Heart left ventricle (tissue), 16 donors: ENCODE results near the gene FAM171A1. TPM values are rescaled to one million over a fixed set of nuclear protein-coding genes. Genes with fewer than 3 reads are reported as not detected.

Source experiments
- ATAC-seq, 4 donors: fragments of 200-7000 bp; cut with Tn5 transposase; one replicate each; pipeline ENCODE4 v1.9.1; 2020 to 2022; ENCODE audit warnings: moderate library complexity in 4 of 4, mild to moderate bottlenecking in 3 of 4, moderate number of reproducible peaks in 1 of 4
- DNase-seq, 5 donors: peaks; one replicate each; pipeline ENCODE4 v3.0.0-alpha.2; 2020
- H3K27ac ChIP-seq, 12 donors: fragments of 200-600 bp; sonication (generic) in 4 of 12; one replicate each; pipeline versions ENCODE4 v1.5.0 to v1.8.0; 2016 to 2022; ENCODE audit warnings: mild to moderate bottlenecking in 2 of 12
- H3K27me3 ChIP-seq, 9 donors: fragments of 200-600 bp; sonication (generic) in 2 of 9; one replicate each; pipeline versions ENCODE4 v1.5.1 to v1.8.0; 2016 to 2022; ENCODE audit warnings: mild to moderate bottlenecking in 3 of 9
- H3K36me3 ChIP-seq, 9 donors: fragments of 200-600 bp; sonication (generic) in 2 of 9; one replicate each; pipeline versions ENCODE4 v1.5.0 to v1.8.0; 2018 to 2022; ENCODE audit warnings: mild to moderate bottlenecking in 2 of 9
- H3K4me1 ChIP-seq, 12 donors: fragments of 200-600 bp; sonication (generic) in 4 of 12; one replicate each; pipeline versions ENCODE4 v1.5.0 to v1.8.0; 2016 to 2022; ENCODE audit warnings: mild to moderate bottlenecking in 3 of 12
- H3K4me3 ChIP-seq, 12 donors: fragments of 200-600 bp; sonication (generic) in 4 of 12; one replicate each; pipeline versions ENCODE4 v1.5.0 to v1.8.0; 2017 to 2022; ENCODE audit warnings: mild to moderate bottlenecking in 9 of 12, moderate library complexity in 4 of 12
- H3K9me3 ChIP-seq, 12 donors: fragments of 200-600 bp; sonication (generic) in 4 of 12; one replicate each; pipeline versions ENCODE4 v1.5.0 to v1.8.0; 2016 to 2022; ENCODE audit warnings: mild to moderate bottlenecking in 1 of 12
- POLR2A ChIP-seq, 2 donors: fragments of 450-650 bp; IDR thresholded peaks; one replicate each; pipeline ENCODE4 v1.6.1; 2017; ENCODE audit warnings: antibody characterized with exemption in 2 of 2, mild to moderate bottlenecking in 2 of 2, moderate library complexity in 2 of 2
- WGBS, 4 donors: extraction: QIAGEN DNeasy Blood & Tissue Kit in 2 of 4; methylation state at CpG; one replicate each; pipeline versions ENCODE4 v1.1.5 to v1.1.7; 2013 to 2018; 5-methylcytosine and 5-hydroxymethylcytosine counted together
- intact Hi-C, 10 donors: fragments of 100-400 bp; cut with DNase I; formaldehyde crosslinking; loops; one replicate each; pipeline versions ENCODE4 v1.11.1 to v1.14.2; 2022
- polyA plus RNA-seq, 2 donors: library from polyadenylated mRNA; stranded (reverse); fragments of 200-250 nt; gene quantifications; one replicate each; pipeline ENCODE4 v1.2.3, GENCODE V29; 2013
- total RNA-seq, 9 donors: library from RNA; depleted of rRNA in 2 of 9; stranded (reverse); fragments of >200 nt in 2 of 9; fragmentation: NEBNext Ultra II Directional in 3 of 9; extraction: Animal tissue kit (Norgen Biotek cat#: 25700) in 3 of 9; gene quantifications; one replicate each; pipeline versions ENCODE4 v1.1.0 to v1.2.4, GENCODE V29; 2016 to 2023
- TF ChIP-seq, protein P1 (sequence below), 12 donors: fragments of 200-600 bp; sonication (generic) in 4 of 12; IDR thresholded peaks; one replicate each; pipeline versions ENCODE4 v1.5.0 to v1.8.0; 2018 to 2022; ENCODE audit warnings: antibody characterized with exemption in 12 of 12, mild to moderate bottlenecking in 5 of 12
- donor health status: ischemic (EF 13 %, LVEDD 7.1; RV severe dilation, severe dysfunction).
- donor health status: healthy with polysubstance abuse.
- donor health status: DM: no; HTN: yes; CAD: no.
- donor health status: DM: no; HTN: no; CAD: no.
- donor health status: ischemic (EF 25% LVEDD 6.9; RV normal size, moderate dysfunction).
- donor health status: ischemic (EF 25% LVEDD 5.7; RV mildly dilated, moderate dysfunction).
- donor health status: healthy.
- donor health status: DM: yes; HTN: yes; CAD: no.
- donor health status: ischemic (EF 35%, LVEDD 5.7; RV mildly dilated, moderate dysfunction).
- donor health status: nonischemic (EF 11% LVEDD 7.7; RV severe dilation, severe dysfunction).
- donor health status: DM: yes; HTN: yes; CAD: no.
- donor health status: PGD.
- donor health status: ischemic (EF 29% LVEDD 5.4; RV normal size, mild dysfunction).
- donor health status: nonischemic (EF 23%, LVEDD 6.1; RV moderate dilation, normal function).

Gene FAM171A1
- total and polyA plus RNA-seq, 11 donors: 4.1 to 18.0 (median 9.8) TPM

DNA sequence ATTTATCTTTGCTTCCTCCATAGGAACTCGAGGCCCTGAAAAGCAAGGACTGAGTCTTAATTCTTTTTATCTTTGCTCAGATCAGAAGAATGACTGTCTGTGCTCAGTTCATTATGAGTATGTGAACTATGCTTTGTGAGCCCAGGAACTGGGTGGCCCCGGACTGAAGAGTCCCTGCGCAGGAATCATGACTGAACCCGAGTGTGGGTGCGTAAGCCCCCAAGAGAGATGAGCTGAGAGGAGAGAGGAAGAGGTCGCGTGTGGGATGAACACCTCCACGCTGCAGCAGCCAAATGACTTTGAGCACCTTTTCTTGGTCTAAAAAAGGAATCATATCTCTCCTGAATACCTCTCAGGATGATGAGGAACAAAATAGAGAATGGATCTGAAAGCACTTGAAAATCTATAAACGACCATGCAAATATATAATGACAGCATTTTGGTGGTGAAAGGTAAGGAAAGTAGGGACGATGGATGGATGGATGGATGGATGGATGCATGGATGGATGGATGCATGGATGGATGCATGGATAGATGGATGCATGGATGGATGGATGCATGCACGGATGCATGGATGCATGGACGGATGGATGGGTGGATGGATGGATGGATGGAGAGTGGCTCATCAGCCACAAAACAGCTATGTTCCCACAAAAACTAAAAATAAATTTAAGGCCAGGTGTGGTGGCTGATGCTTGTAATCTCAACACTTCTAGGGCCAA, 19.8 kb downstream of the FAM171A1 start:
- Histone ChIP-seq H3K9me3 (no peaks in the 10 kb centered on the region), H3K27ac (no peak overlapping the region), H3K4me1 (peaks cover 0 to 22% (median 5%) of the 10 kb centered on the region in 12 donors), H3K4me3 (no peak overlapping the region), H3K36me3 (no peaks in the 10 kb centered on the region), H3K27me3 (no peaks in the 10 kb centered on the region)
- no peak for DNase-seq
- intact Hi-C loops: no loop called here
- TF ChIP-seq, protein P1, sequence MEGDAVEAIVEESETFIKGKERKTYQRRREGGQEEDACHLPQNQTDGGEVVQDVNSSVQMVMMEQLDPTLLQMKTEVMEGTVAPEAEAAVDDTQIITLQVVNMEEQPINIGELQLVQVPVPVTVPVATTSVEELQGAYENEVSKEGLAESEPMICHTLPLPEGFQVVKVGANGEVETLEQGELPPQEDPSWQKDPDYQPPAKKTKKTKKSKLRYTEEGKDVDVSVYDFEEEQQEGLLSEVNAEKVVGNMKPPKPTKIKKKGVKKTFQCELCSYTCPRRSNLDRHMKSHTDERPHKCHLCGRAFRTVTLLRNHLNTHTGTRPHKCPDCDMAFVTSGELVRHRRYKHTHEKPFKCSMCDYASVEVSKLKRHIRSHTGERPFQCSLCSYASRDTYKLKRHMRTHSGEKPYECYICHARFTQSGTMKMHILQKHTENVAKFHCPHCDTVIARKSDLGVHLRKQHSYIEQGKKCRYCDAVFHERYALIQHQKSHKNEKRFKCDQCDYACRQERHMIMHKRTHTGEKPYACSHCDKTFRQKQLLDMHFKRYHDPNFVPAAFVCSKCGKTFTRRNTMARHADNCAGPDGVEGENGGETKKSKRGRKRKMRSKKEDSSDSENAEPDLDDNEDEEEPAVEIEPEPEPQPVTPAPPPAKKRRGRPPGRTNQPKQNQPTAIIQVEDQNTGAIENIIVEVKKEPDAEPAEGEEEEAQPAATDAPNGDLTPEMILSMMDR (IDR thresholded peaks at IDR 0.05): no peak
- ATAC-seq: no peak
- 78 to 86% (median 83%) methylated on average over 12 of the region's 12 CpGs for WGBS, 4 donors

DNA sequence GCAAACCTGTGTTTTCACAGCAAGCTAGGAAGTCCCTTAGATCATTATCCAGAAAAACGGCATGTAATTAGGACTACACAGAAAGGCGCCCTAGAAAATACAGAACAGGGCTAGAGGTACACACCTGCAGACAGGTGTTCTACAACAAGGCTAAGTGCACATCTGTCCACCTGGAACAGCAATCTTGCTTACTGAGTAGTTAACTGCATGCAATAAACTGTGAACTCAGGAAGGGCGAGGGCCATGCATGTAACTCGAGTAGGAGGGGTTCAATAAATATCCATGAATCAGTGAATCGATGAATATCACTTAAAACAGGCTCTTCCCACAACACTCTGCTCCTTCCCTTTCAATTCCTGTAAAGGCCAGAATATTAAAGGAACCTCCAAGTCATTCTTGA, 22.0 kb downstream of the FAM171A1 start:
- DNase-seq (no peak), ATAC-seq (no peak)
- Histone ChIP-seq H3K27ac (peak overlapping the region in 5 of 12 donors; percentile 27 to 54 (median 49)), H3K27me3 (no peaks in the 10 kb centered on the region), H3K9me3 (no peaks in the 10 kb centered on the region), H3K4me3 (peak overlapping the region in 10 of 12 donors; percentile 6 to 54 (median 31)), H3K36me3 (no peaks in the 10 kb centered on the region), H3K4me1 (peaks cover 0 to 22% (median 13%) of the 10 kb centered on the region in 12 donors)
- TF ChIP-seq, protein P1 (IDR thresholded peaks at IDR 0.05): no peak
- no peak for TF ChIP-seq POLR2A (IDR thresholded peaks at IDR 0.05)
- intact Hi-C loops: no loop called here
- 76 to 83% (median 79%) methylated on average over 5 of the region's 5 CpGs for WGBS, 4 donors

DNA sequence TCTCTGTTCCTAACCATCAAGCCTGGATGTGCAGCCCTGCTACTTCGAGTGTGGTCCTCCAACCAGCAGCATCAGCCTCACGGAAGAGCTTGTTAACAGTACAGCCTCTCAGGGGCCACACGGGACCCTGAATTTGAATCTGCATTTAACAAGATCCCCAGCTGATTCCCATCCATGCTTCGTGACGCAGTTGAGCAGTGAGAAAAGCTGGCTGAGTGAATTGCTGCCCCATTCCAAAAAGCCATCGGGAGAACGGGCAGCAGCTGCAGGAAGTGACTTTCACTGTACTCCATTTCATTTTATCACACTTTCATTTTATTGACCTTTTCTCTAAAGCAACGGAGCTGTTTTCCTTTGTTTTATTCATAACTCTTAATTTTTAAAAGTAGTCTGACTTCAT, 22.5 kb downstream of the FAM171A1 start:
- no peaks in the 10 kb centered on the region for H3K36me3 ChIP-seq
- TF ChIP-seq, protein P1 (IDR thresholded peaks at IDR 0.05): no peak
- no peak for TF ChIP-seq POLR2A (IDR thresholded peaks at IDR 0.05)
- 57 to 68% (median 67%) methylated on average over 8 of the region's 8 CpGs for WGBS, 4 donors
- peak in 4 of 5 donors; percentile 43 to 70 (median 50) for DNase-seq
- peak in 2 of 4 donors; percentile 44 to 47 for ATAC-seq
- intact Hi-C loops: no loop called here
- peak overlapping the region in 8 of 12 donors; percentile 13 to 54 (median 35) for H3K27ac ChIP-seq
- peak overlapping the region in 10 of 12 donors; percentile 6 to 54 (median 31) for H3K4me3 ChIP-seq
- H3K4me1 ChIP-seq: peaks cover 0 to 22% (median 13%) of the 10 kb centered on the region in 12 donors
- no peaks in the 10 kb centered on the region for H3K27me3 ChIP-seq
- no peaks in the 10 kb centered on the region for H3K9me3 ChIP-seq

DNA sequence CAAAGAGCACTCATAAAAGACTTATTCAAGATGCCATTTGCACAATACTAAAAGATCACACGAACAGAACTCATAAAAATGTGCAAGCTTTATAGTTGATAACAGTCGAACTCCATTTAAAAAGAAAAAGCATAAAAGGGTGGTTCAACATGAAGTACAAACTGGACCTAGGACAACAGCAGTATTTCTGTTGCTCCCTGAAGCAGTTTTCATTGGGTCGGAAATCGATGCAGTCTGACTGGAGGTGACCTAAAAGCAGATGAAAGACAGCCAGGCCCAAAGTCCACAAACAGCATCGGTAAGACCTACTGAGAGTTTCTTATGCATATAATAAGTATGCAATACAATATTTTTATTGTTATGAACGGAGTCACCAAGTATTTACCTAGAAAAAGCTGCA, 23.9 kb downstream of the FAM171A1 start:
- no peak for DNase-seq
- H3K9me3 ChIP-seq: no peaks in the 10 kb centered on the region
- intact Hi-C loops: no loop called here
- ATAC-seq: no peak
- peaks cover 0 to 22% (median 13%) of the 10 kb centered on the region in 12 donors for H3K4me1 ChIP-seq
- 72 to 89% (median 78%) methylated on average over 6 of the region's 6 CpGs for WGBS, 4 donors
- no peaks in the 10 kb centered on the region for H3K27me3 ChIP-seq
- TF ChIP-seq, protein P1 (IDR thresholded peaks at IDR 0.05): no peak
- no peak for TF ChIP-seq POLR2A (IDR thresholded peaks at IDR 0.05)
- no peak overlapping the region for H3K4me3 ChIP-seq
- peak overlapping the region in 3 of 12 donors; percentile 27 to 39 (median 33) for H3K27ac ChIP-seq
- H3K36me3 ChIP-seq: no peaks in the 10 kb centered on the region
